GM12878 (cell line): ENCODE results near the gene BEX3. TPM values are rescaled to one million over a fixed set of nuclear protein-coding genes. Genes with fewer than 3 reads are reported as not detected.

Experiments used
- ATAC-seq: fragments of 200-7000 bp; cut with Tn5 transposase; 3 replicates; pipeline ENCODE4 v1.9.1; 2020; ENCODE audit warnings: mild to moderate bottlenecking, moderate library complexity
- BruUV-seq: library from RNA; stranded (reverse); fragments of 400-500 nt; replicated peaks from 2 replicates; lab custom pipeline; 2021; lab: Mats Ljungman, UMichigan
- CTCF ChIA-PET: fragments of 300-600 bp; sonication (Branson Sonifier 250); formaldehyde crosslinking; extraction: SDS; loops from one replicate; lab custom pipeline; 2021; ENCODE audit warnings: inconsistent platforms; lab: Yijun Ruan, JAX
- POLR2A ChIA-PET: fragments of 350-600 bp; formaldehyde crosslinking; extraction: SDS; loops from one replicate; lab custom pipeline; 2021; ENCODE audit warnings: inconsistent platforms; lab: Charles Lee
- RAD21 ChIA-PET: fragments of 300-600 bp; sonication (Branson Sonifier 250); formaldehyde crosslinking; loops from one replicate; lab custom pipeline; 2023; ENCODE audit warnings: antibody characterized with exemption; ENCODE audit not compliant: unreplicated experiment; lab: Charles Lee
- SMC1A ChIA-PET: fragments of 300-600 bp; sonication (Branson Sonifier 250); formaldehyde crosslinking; loops from one replicate; lab custom pipeline; 2023; ENCODE audit not compliant: unreplicated experiment, uncharacterized antibody; lab: Charles Lee
- DNase-seq: peaks from one replicate; pipeline ENCODE4 v3.0.0-alpha.2; 2011; ENCODE audit warnings: low read depth, low spot score
- FAIRE-seq: peaks from 3 replicates; lab custom pipeline; 2011; peaks lifted over from hg19 to GRCh38; lab: Jason Lieb, UNC
- H2AFZ ChIP-seq: 2 replicates; pipeline ENCODE4 v1.6.0; 2011; ENCODE audit warnings: low read depth, low read length, control low read depth; ENCODE audit not compliant: control insufficient read depth
- H3K27ac ChIP-seq: 2 replicates; pipeline ENCODE4 v1.5.1; 2011; ENCODE audit warnings: control low read depth; ENCODE audit not compliant: control insufficient read depth, insufficient read depth
- H3K27me3 ChIP-seq, 2 experiments: replicated peaks in 1 of 2; 2 replicates each; pipeline versions ENCODE4 v1.6.0 to v1.6.1; 2011; ENCODE audit warnings: low read length in 1 of 2; ENCODE audit not compliant: control insufficient read depth in 2 of 2, insufficient read depth in 2 of 2
- H3K36me3 ChIP-seq, 2 experiments: 2 replicates each; pipeline ENCODE4 v1.5.1; 2011; ENCODE audit warnings: low read length in 1 of 2; ENCODE audit not compliant: control insufficient read depth in 2 of 2, insufficient read depth in 2 of 2
- H3K4me1 ChIP-seq: 2 replicates; pipeline ENCODE4 v1.6.1; 2011; ENCODE audit warnings: mild to moderate bottlenecking, low read length, moderate library complexity, mixed read lengths; ENCODE audit not compliant: control insufficient read depth, insufficient read depth
- H3K4me2 ChIP-seq: 2 replicates; pipeline ENCODE4 v1.6.0; 2011; ENCODE audit warnings: control low read depth; ENCODE audit not compliant: control insufficient read depth, insufficient read depth
- H3K4me3 ChIP-seq: fragments of 200-600 bp; sonication (generic); 2 replicates; pipeline ENCODE4 v1.5.1; 2016
- H3K79me2 ChIP-seq: 2 replicates; pipeline ENCODE4 v1.6.0; 2011; ENCODE audit warnings: low read length; ENCODE audit not compliant: control insufficient read depth, insufficient read depth
- H3K9ac ChIP-seq: 2 replicates; pipeline ENCODE4 v1.8.0; 2011; ENCODE audit warnings: low read length, control low read depth, mixed read lengths; ENCODE audit not compliant: control insufficient read depth, insufficient read depth
- H3K9me3 ChIP-seq: replicated peaks from 3 replicates; pipeline ENCODE4 v1.5.1; 2011; ENCODE audit warnings: mild to moderate bottlenecking, low read length; ENCODE audit not compliant: control insufficient read depth, insufficient read depth
- H4K20me1 ChIP-seq: 2 replicates; pipeline ENCODE4 v1.6.0; 2011; ENCODE audit not compliant: control insufficient read depth, insufficient read depth
- ATF7 ChIP-seq: fragments of 450-650 bp; IDR thresholded peaks from 2 replicates; pipeline ENCODE4 v1.6.1; 2016; ENCODE audit warnings: low read depth, mild to moderate bottlenecking
- CBX5 ChIP-seq: sonication (generic); IDR thresholded peaks from 2 replicates; pipeline ENCODE4 v1.6.1; 2016; ENCODE audit warnings: low read depth, moderate library complexity, mild to moderate bottlenecking, inconsistent platforms
- CHD2 ChIP-seq: IDR thresholded peaks from 2 replicates; pipeline ENCODE4 v1.6.1; 2011; ENCODE audit warnings: low read depth, low read length, improper control_type of control experiment, borderline replicate concordance
- CREB1 ChIP-seq: IDR thresholded peaks from 2 replicates; pipeline ENCODE4 v1.6.1; 2012; ENCODE audit warnings: low read depth, mild to moderate bottlenecking, inconsistent platforms
- NBN ChIP-seq: fragments of 450-650 bp; IDR thresholded peaks from 2 replicates; pipeline ENCODE4 v1.6.1; 2016
- POLR2AphosphoS2 ChIP-seq: IDR thresholded peaks from 2 replicates; pipeline ENCODE4 v1.6.1; 2011; ENCODE audit warnings: low read depth, mild to moderate bottlenecking, low read length, improper control_type of control experiment, moderate library complexity
- RELB ChIP-seq: fragments of 450-650 bp; IDR thresholded peaks from 2 replicates; pipeline ENCODE4 v1.6.1; 2017; ENCODE audit warnings: low read depth, mild to moderate bottlenecking, moderate library complexity
- SUZ12 ChIP-seq: fragments of 200-600 bp; sonication (generic); IDR thresholded peaks from one replicate; pipeline ENCODE4 v1.6.1; 2018; ENCODE audit warnings: antibody characterized with exemption, mild to moderate bottlenecking; ENCODE audit not compliant: unreplicated experiment
- ZNF687 ChIP-seq: fragments of 450-650 bp; IDR thresholded peaks from 2 replicates; pipeline ENCODE4 v1.6.1; 2017; ENCODE audit warnings: mild to moderate bottlenecking, moderate library complexity
- WGBS: methylation state at CpG from one replicate; pipeline ENCODE4 v1.1.6; 2016; ENCODE audit warnings: low lambda C conversion rate; ENCODE audit not compliant: insufficient replicate concordance, insufficient coverage; ENCODE audit errors: missing lambda C conversion rate; 5-methylcytosine and 5-hydroxymethylcytosine counted together
- in situ Hi-C: fragments of 300-500 bp; cut with MboI; formaldehyde crosslinking; loops from 9 replicates; pipeline ENCODE4 v1.14.3; 2018; ENCODE audit warnings: mixed read lengths
- intact Hi-C: fragments of 100-400 bp; cut with micrococcal nuclease; formaldehyde crosslinking; loops from one replicate; pipeline ENCODE4 v1.14.2; 2022; ENCODE audit not compliant: unreplicated experiment
- polyA plus RNA-seq, 11 experiments: library from polyadenylated mRNA; depleted of rRNA in 4 of 11; unstranded in 6 of 11; stranded (reverse) in 5 of 11; fragments of >200 nt; fragmentation: Nextera tagmentation in 4 of 11; fragmentation: Illumina TruSeq in 1 of 11; extraction: Ambion mirVana in 4 of 11; extraction: Trizol in 1 of 11; gene quantifications; 1 replicate in 1 of 11; 2 replicates in 10 of 11; pipeline versions ENCODE4 v1.2.1 to v1.2.3, GENCODE V29; 2011 to 2016; ENCODE audit warnings: inconsistent platforms in 2 of 11, missing spikeins in 2 of 11, low read depth in 1 of 11
- total RNA-seq, 4 experiments: library from RNA; depleted of rRNA in 3 of 4; stranded (reverse); fragments of >200 nt in 3 of 4; fragmentation: Illumina TruSeq in 1 of 4; extraction: Trizol in 1 of 4; gene quantifications; 2 replicates each; pipeline versions ENCODE4 v1.2.1 to v1.2.3, GENCODE V29; 2013 to 2021
- TF ChIP-seq, protein P1 (sequence below): fragments of 450-650 bp; formaldehyde crosslinking; IDR thresholded peaks from 2 replicates; pipeline ENCODE4 v1.5.0; 2022; ENCODE audit warnings: mild to moderate bottlenecking, missing genetic modification characterization

The BEX3 gene
- total and polyA plus RNA-seq, 10 of the 15 experiments (the other 5 are each of a cell fraction or from before 2014, with no cell fraction given), result 1.3 to 1.5 TPM; not detected in 8

GRCh38 chrX:103367502-103367901 is 8.8 kb upstream of the BEX3 start:
- 50% methylated on average over 1 of the region's 1 CpG for WGBS
- ChIA-PET POLR2A (no interaction called here), CTCF (interaction anchor here (1.4 kb wide), 1 partner anchor 26 kb away, joined by 4 read pairs; no protein-coding TSS in a partner anchor), SMC1A (no interaction called here), RAD21 (no interaction called here)
- in situ Hi-C loops (no loop called here), intact Hi-C loops (no loop called here)
- Histone ChIP-seq H3K27me3 (no peaks in the 10 kb centered on the region), H3K27ac (no peak overlapping the region), H3K79me2 (no peaks in the 10 kb centered on the region), H3K4me3 (no peak overlapping the region), H3K4me2 (no peak overlapping the region), H3K36me3 (no peaks in the 10 kb centered on the region), H3K9me3 (no peaks in the 10 kb centered on the region), H4K20me1 (no peaks in the 10 kb centered on the region), H3K4me1 (no peaks in the 10 kb centered on the region), H2AFZ (no peak overlapping the region), H3K9ac (no peak overlapping the region)
- FAIRE-seq (no peak), ATAC-seq (no peak), DNase-seq (no peak)
- TF ChIP-seq SUZ12, result no peak
- TF ChIP-seq ZNF687, result no peak
- no peak for TF ChIP-seq CHD2
- no peak for TF ChIP-seq ATF7
- no peak for TF ChIP-seq POLR2AphosphoS2
- no peak for TF ChIP-seq CREB1
- no peak for TF ChIP-seq NBN
- no peak for TF ChIP-seq CBX5
- TF ChIP-seq, protein P1, sequence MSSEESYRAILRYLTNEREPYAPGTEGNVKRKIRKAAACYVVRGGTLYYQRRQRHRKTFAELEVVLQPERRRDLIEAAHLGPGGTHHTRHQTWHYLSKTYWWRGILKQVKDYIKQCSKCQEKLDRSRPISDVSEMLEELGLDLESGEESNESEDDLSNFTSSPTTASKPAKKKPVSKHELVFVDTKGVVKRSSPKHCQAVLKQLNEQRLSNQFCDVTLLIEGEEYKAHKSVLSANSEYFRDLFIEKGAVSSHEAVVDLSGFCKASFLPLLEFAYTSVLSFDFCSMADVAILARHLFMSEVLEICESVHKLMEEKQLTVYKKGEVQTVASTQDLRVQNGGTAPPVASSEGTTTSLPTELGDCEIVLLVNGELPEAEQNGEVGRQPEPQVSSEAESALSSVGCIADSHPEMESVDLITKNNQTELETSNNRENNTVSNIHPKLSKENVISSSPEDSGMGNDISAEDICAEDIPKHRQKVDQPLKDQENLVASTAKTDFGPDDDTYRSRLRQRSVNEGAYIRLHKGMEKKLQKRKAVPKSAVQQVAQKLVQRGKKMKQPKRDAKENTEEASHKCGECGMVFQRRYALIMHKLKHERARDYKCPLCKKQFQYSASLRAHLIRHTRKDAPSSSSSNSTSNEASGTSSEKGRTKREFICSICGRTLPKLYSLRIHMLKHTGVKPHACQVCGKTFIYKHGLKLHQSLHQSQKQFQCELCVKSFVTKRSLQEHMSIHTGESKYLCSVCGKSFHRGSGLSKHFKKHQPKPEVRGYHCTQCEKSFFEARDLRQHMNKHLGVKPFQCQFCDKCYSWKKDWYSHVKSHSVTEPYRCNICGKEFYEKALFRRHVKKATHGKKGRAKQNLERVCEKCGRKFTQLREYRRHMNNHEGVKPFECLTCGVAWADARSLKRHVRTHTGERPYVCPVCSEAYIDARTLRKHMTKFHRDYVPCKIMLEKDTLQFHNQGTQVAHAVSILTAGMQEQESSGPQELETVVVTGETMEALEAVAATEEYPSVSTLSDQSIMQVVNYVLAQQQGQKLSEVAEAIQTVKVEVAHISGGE, result no peak
- no peak for TF ChIP-seq RELB
- BruUV-seq, result no TSS peak
